SW 1271 (cell line): Measurements from ENCODE around the gene C1QTNF2.

Experiments
- DNase-seq, 2 experiments: peaks; one replicate each; lab custom pipeline; 2025; lab: John Stamatoyannopoulos, UW

C1QTNF2 gene

DNA sequence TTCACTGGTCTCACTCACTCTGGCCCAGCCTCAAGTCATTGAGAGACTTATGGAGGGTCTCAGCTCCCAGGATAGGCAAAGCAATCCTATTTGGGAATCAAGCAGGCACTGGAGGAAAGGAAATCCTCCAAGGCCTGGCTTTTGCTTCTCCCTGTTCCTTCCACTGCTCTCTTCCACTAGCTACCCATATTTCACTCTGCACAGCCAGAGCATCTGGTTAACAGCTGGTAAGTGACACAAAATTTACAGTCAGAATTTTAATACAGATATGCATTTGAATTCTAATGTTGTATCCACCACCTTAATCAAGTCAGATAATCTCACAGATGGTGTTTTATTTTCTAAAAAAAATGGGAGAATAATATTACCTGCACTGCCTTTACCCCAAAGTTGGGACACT lies 868 bp upstream of the C1QTNF2 start:
- DNase-seq = no peak

DNA sequence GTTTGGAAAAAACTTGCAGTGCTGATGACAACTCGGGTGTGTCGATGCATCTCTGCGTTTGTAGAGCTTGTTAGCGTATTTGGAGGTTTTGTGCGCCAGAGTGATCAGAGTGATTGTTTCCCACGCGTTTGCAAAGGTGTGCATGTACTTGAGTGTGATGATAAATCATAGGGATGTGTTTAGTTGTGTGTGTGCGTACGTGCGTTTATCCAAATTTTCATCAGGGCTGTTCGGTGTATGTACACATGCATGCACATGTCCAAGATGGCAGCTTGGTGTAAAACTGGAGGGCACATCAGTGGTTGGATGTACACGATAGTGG lies 248 bp upstream of the C1QTNF2 start:
- DNase-seq = no peak

DNA sequence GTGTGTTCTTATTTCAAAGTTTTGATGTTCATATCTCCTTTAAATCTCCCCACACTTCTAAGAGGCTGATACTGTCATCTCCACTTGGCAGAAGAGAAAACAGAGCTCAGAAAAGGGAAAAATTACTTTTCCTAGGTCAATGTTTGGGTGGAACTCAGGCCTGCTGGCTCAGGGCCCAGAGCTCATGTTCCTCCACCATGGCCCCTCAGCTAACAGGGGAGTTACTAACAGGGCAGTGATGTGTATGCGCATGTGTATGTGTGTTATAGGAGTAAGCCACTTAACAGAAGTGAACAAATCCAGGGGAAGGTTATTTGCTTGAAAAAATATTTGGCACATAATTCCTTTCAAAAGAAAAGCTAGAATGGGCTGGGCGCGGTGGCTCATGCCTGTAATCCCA lies 2.5 kb downstream of the C1QTNF2 start:
- DNase-seq = no peak

- no peak for DNase-seq
Measured at GRCh38 chr5:160367261-160367660, 3.2 kb downstream of the C1QTNF2 start.

DNA sequence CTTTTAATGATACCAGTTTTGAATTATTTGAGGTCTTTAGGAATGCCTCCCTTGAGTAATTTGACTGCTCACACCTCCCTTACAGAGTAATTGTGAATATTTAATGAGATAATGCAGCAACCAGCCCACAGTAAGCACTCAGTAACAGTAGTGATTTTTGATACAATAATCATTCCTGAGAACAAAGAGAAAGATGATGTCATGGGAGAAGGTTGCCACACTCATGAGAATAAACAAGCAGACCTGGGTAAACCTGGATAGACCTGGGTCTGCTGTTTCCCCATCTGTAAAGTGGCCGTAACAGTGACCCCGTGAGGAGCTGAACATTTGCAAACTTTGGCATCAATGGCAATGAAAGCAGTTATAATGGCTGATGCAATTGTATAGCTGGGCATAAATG lies 4.2 kb downstream of the C1QTNF2 start:
- no peak for DNase-seq

GRCh38 chr5:160363660-160364395 lies 6.6 kb downstream of the C1QTNF2 start:
- DNase-seq = no peak

GRCh38 chr5:160363211-160363610 lies 7.2 kb downstream of the C1QTNF2 start:
- no peak for DNase-seq

- DNase-seq = no peak
Measured at GRCh38 chr5:160361624-160362228, 8.7 kb downstream of the C1QTNF2 start.

DNA sequence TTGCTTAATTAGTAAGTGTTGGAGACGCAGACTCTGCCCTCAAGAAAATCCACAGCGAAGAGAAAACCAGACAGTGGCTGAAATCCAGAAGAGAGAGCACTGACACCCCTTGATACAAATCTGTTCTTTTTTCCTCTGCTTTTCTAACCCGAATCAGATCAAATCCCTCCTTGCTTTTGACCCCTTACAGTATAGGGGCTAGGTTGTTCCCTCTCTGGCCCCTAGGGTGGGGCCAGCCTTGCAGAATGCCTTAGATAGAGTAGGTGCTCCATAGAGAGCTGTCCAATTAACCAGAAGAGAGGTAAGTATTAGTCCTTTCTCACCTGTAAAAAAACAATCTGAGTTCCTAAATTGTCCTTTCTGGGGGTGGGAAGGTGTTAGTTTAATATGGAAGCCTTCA lies 10.1 kb downstream of the C1QTNF2 start:
- no peak for DNase-seq

GRCh38 chr5:160359816-160360215 lies 10.6 kb downstream of the C1QTNF2 start:
- no peak for DNase-seq

DNA sequence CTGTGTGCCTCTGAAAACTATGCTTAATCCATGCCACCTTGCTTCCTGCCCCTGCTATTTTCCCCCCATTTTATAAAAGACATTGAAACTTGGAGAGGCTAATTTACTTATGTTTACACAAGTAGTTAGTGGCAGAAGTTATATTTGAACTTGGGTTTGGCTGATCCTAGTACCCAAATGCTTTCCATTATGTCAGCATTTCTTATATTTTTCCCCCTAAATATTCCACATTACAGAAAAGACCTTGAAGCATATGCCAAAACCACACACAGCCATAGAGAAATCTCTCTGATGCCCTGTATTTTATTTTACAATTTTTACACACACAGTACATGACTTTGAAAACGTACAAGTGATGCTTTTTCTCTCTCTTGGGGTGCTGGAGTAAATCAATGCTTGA lies 11.2 kb downstream of the C1QTNF2 start:
- DNase-seq = no peak

DNA sequence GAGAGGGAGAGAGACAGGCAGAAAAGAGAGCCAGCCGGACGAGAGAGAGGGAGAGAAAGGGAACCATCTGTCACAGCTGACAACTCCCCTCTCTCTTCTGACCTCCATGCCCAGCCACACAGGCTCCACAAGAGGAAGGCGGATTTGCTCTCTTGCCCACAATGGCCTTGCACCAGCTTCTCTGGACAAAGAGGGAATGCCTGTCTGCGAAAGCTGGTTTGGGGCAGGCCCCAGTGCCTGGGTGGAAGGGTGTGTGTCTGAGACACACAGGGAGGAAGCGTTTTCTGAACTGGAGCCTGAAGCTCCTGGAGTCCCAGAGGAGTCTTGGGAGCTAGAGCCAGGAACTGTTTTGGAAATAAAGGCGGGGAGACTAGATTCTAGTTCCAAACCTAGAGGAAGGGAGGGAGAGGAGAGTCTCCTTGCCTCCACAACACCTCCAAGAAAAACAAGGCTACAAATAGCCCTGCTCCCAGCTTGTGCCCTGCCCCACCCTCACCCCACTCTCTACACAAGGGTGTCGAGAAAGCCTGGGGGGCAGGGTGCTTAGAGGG lies 12.5 kb downstream of the C1QTNF2 start:
- no peak for DNase-seq

- no peak for DNase-seq
Measured at GRCh38 chr5:160357394-160357793, 13.0 kb downstream of the C1QTNF2 start.

GRCh38 chr5:160356550-160357347 lies 13.7 kb downstream of the C1QTNF2 start:
- DNase-seq = no peak

- no peak for DNase-seq
Measured at GRCh38 chr5:160354666-160355065, 15.8 kb downstream of the C1QTNF2 start.

DNA sequence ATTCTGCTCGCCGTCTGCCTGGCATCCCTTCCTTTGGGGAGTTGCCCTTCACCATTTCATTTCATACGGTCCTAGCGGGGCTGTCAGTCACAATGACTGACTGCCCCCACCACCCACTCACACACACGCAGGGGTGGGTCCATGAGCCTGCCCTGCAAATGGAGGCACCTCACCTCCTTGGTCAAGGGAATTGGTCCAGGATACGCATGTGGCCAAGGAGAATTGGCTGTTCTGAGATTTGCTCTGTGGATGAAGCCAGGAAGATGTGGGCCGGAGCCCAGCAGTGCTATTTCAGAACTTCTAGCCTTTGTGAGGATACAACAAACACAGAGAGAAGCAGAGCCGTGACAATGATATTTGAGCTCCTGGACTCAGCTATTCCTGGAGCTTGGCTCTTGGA lies 17.0 kb downstream of the C1QTNF2 start:
- no peak for DNase-seq

DNA sequence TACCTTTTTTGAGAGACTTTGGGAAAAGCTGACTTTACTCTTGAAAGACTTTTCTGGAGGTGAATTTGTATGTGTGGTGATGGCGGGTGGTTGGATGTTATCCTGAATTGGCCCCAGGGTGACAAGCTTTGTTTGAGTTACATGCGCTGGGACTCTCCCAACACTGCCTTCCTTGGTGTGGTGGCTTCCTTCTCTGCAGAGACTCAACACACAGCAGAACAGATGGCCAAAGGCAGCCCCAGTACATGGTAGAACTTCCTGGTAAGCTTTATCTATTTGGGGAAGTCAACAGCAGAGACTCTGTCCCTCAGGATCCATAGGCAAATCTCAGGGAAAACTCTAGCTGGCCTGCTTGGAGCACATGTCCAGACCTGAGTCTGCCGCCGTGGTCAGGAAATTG lies 18.1 kb downstream of the C1QTNF2 start:
- no peak for DNase-seq

DNA sequence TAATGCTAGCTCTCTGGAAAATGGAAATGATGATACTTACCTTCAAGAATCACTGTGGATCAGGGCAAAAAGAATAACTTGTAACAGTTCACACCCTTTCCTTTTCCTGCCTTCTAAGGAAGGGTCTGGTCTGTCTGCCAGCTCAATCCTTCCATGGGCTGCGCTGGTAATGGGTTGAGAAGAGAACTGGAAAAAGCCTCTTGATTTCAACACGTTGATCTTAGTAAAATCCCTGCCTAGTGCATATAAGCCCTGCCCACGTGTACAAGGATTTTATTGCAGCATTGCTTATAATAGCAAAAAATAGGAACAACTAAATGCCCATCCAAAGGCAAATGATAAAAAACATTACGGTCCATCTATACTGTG lies 20.5 kb downstream of the C1QTNF2 start:
- no peak for DNase-seq

DNA sequence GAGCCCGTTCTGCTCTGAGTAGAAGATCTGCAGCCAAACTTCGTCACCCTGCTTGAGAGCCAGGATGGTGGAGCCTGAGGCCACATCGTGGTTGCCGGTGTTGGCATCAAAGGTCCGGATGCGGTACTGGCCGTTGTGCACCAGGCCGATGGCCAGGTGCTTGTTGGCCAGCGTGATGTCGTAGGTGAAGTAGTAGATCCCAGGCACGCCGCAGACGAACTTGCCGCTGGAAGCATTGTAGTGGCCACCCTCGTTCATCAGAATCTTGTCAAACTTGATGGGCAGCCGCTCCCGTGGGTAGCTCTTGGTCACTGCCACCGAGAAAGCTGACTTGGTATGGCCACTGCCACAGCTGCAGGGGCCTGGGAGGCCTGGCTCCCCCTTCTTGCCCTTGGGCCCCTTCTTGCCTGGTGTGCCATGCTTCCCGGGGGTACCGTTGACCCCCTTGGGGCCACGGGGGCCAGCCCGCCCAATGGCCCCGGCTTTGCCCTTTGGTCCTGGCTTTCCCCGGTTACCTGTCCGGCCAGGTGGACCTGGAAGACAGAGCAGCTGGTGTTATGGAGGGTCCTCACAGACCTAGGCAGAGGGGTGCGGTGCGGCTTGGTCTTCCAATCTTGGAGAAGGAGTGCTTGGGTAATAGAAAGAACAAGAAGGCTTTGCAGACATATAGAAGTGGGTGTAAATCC lies 21.0 kb downstream of the C1QTNF2 start:
- no peak for DNase-seq

DNA sequence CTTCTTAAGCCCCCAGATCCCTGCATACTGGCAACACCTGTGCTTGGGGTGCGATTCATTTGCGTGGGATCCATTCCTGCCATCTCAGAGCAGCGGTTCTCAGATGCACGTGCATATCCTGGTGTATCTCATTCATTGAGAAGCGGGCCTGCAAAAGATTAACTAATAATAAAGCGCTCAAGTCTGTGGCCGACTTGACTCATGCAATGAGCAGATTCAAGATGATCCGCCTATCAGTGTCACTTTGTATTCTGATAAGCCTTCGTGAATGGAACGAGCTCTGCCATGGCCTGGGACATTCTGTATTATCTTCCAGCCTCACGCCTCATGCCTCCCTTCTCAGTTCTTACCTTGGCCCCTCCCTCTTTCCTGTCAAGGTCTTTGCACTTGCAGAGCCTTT lies 22.3 kb downstream of the C1QTNF2 start:
- no peak for DNase-seq

DNA sequence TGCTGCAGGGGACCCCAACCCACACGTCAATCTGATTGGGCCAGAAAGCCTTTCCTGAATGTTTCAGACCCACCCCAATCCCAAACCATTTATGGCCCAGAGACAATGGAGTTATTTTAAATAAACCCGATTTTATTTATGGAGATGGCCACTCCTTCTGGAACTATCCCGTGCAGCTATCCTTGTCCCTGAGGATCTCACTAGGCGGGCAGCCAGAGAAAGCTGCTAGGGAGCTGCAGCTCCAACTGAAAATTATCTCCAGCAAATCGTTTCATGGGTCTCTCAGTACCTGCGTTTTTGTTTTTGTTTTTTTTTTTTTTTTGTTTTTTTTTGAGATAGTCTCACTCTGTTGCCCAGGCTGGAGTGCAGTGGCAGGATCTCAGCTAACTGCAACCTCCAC lies 23.0 kb downstream of the C1QTNF2 start:
- no peak for DNase-seq

- no peak for DNase-seq
Measured at GRCh38 chr5:160342413-160342941, 27.9 kb downstream of the C1QTNF2 start.
